Bronchial epithelial cell (primary cell): Measurements from ENCODE around the gene PCSK5. TPM values are rescaled to one million over a fixed set of nuclear protein-coding genes. Genes with fewer than 3 reads are reported as not detected.

Source experiments
- DNase-seq: peaks from one replicate; pipeline ENCODE4 v3.0.0-alpha.2; 2010; ENCODE audit warnings: low read depth
- FAIRE-seq: peaks from 2 replicates; lab custom pipeline; 2011; peaks lifted over from hg19 to GRCh38; lab: Jason Lieb, UNC
- H3K27me3 ChIP-seq: 2 replicates; pipeline ENCODE4 v1.5.1; 2011; ENCODE audit warnings: low read length; ENCODE audit not compliant: control insufficient read depth, insufficient read depth
- H3K36me3 ChIP-seq: 2 replicates; pipeline ENCODE4 v1.5.1; 2011; ENCODE audit warnings: low read length; ENCODE audit not compliant: control insufficient read depth, insufficient read depth
- H3K4me3 ChIP-seq: 2 replicates; pipeline ENCODE4 v1.5.1; 2011; ENCODE audit warnings: mild to moderate bottlenecking, low read depth, low read length, control low read depth
- total RNA-seq: library from RNA; depleted of rRNA; stranded (reverse); fragments of >200 nt; gene quantifications from 2 replicates; pipeline ENCODE4 v1.2.1, GENCODE V29; 2014
- TF ChIP-seq, protein P1 (sequence below): IDR thresholded peaks from 2 replicates; pipeline ENCODE4 v1.5.1; 2011; ENCODE audit warnings: mild to moderate bottlenecking, moderate library complexity, low read length, control low read depth, inconsistent platforms; ENCODE audit not compliant: insufficient read depth, severe bottlenecking

Gene PCSK5
- total RNA-seq, 1 donor from 2014 or later = 4.2 TPM

DNA sequence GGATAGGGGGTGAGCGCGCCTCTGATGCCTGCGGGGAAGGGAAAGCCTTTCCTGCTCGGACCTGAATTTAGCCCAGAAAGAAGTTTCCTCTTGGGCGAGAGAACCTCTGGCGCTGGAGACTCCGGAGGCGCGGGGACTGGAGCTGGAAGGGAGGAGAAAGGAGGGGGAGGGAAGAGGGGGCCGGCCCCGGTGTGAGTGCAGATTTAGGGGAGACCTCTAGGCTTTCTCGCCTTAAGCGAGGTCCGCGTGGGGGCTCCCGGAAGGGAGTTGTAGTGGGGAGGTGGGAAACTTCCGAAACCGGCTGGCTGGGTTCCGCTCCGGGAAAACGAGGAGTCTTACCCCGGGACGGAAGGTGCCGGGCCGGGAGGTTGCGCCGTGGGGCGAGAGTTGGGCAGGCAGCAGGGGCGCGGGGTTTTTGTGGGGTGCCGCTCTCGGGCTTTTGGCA, 1.3 kb downstream of the PCSK5 start:
- TF ChIP-seq, protein P1, sequence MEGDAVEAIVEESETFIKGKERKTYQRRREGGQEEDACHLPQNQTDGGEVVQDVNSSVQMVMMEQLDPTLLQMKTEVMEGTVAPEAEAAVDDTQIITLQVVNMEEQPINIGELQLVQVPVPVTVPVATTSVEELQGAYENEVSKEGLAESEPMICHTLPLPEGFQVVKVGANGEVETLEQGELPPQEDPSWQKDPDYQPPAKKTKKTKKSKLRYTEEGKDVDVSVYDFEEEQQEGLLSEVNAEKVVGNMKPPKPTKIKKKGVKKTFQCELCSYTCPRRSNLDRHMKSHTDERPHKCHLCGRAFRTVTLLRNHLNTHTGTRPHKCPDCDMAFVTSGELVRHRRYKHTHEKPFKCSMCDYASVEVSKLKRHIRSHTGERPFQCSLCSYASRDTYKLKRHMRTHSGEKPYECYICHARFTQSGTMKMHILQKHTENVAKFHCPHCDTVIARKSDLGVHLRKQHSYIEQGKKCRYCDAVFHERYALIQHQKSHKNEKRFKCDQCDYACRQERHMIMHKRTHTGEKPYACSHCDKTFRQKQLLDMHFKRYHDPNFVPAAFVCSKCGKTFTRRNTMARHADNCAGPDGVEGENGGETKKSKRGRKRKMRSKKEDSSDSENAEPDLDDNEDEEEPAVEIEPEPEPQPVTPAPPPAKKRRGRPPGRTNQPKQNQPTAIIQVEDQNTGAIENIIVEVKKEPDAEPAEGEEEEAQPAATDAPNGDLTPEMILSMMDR = no peak
- FAIRE-seq (no peak), DNase-seq (no peak)
- H3K27me3 ChIP-seq = no peaks in the 10 kb centered on the region
- peak overlapping the region; percentile 74 for H3K4me3 ChIP-seq
- no peaks in the 10 kb centered on the region for H3K36me3 ChIP-seq

DNA sequence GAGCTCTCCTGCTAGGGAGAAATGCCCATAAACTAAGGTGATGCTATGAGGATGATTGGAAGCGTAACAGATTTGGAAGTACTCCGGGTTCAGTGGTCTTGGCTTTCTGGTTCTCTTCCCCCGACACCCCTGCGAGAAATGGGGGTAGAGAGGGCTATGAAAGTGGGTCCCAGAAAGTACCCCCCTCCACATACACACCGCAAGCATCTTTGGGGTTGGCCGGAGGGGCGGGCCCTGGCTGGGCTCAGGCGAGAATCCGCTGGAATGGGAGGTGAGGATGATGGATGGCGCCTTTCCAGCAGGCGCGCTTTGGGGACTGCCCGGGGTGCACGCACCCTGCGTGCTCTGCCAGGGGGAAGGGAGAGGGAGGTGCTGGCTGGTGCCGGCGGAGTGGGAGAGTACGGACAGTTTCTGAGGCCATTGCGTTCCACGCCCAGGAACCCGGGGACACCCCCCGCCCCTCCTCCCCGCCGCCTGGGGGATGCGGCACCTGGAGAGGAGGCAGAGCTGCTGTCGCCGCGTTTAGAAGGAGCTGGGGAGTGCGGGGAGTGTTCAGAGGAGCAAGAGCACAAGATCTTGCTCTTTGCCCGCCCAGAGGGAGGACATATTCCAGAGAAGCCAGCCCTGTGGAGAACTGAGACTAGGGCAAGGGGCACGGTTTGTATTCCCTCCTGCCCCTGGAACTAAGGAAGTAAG, 1.9 kb downstream of the PCSK5 start:
- no peak for DNase-seq

DNA sequence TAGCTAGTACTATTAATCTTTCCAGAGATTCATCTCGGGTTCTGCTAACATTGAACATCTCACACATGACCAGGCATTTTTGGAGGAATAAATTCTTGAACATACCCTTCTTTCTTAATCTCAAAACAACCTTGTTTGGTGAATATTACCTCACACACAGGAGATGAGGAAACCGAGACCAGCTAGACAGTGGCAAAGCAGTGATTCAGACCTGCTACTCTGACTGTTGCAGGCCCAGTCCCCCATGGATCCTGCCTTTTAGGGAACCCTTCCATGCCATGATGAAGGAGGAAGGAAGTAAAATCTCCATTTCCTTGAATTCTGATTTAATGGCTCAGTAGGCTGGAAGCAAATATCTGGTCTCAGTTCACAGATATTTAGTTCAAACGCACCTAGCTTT, 2.6 kb downstream of the PCSK5 start:
- FAIRE-seq (no peak), DNase-seq (peak; percentile 61)

More for the DNA sequence above, 1.9 kb downstream of the PCSK5 start:
- no peaks in the 10 kb centered on the region for H3K27me3 ChIP-seq
- peak overlapping the region; percentile 74 for H3K4me3 ChIP-seq
- TF ChIP-seq, protein P1 = no peak
- no peak for FAIRE-seq
- no peaks in the 10 kb centered on the region for H3K36me3 ChIP-seq

DNA sequence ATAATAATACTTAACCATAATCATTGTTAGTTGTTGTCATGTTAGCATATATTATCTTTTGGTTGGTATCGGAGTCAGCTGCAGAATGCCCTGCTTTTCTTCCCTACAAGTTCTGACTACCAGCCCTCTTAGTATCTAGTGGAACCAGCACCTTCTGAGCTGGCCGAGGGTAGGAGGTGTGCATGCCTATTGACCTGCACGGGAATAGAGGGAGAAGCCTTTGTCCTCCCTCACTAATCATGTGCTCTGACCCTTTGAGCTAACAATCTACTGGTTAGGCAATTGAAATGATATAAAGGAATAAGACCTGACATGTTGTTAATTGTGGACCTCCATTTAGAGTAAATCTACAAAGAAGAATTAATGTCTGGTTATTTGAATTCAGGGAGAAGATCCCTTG, 4.1 kb downstream of the PCSK5 start:
- DNase-seq = no peak
- Histone ChIP-seq H3K4me3 (no peak overlapping the region), H3K36me3 (no peaks in the 10 kb centered on the region), H3K27me3 (no peaks in the 10 kb centered on the region)
- no peak for FAIRE-seq
- TF ChIP-seq, protein P1 = no peak

More for the DNA sequence above, 2.6 kb downstream of the PCSK5 start:
- no peaks in the 10 kb centered on the region for H3K36me3 ChIP-seq
- H3K4me3 ChIP-seq = no peak overlapping the region
- TF ChIP-seq, protein P1 = no peak
- H3K27me3 ChIP-seq = no peaks in the 10 kb centered on the region

DNA sequence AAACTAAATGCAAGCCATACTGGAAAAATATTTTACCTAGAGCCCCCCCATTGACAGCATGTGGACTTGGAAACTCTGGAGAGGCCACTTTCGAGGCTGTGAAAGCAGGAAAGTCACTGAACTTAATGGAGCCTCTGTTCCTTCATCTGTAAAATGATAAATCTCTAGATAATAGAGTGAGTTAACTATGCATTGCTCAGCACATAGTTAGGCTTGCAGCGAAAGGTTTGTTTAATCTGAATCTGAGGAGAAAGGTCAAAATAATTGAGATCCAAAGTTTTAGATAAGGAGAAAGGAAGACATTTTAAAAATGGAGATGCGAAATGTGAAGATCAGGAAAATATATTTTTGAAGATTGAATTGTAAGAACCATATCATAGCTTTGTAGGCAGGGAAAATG, 4.6 kb downstream of the PCSK5 start:
- H3K27me3 ChIP-seq = no peaks in the 10 kb centered on the region
- H3K4me3 ChIP-seq = no peak overlapping the region
- no peaks in the 10 kb centered on the region for H3K36me3 ChIP-seq
- DNase-seq = no peak
- FAIRE-seq = no peak
- TF ChIP-seq, protein P1 = no peak
